HL-60 (cell line): Measurements from ENCODE around the gene SLC9A3.

Experiments used
- DNase-seq, 2 experiments: peaks; one replicate each; pipeline ENCODE4 v3.0.0-alpha.2; 2010 to 2020; ENCODE audit warnings: low read depth in 1 of 2, low spot score in 1 of 2
- H3K27ac ChIP-seq: fragments of 250-450 bp; sonication (Bioruptor Pico); replicated peaks from 2 replicates; pipeline ENCODE4 v1.5.1; 2020; ENCODE audit warnings: mild to moderate bottlenecking, moderate library complexity
- H3K27me3 ChIP-seq: fragments of 250-450 bp; sonication (Bioruptor Pico); 2 replicates; pipeline ENCODE4 v1.5.1; 2021; ENCODE audit warnings: mild to moderate bottlenecking, moderate library complexity; ENCODE audit not compliant: insufficient read depth, poor library complexity, severe bottlenecking
- H3K4me3 ChIP-seq: replicated peaks from 2 replicates; pipeline ENCODE4 v1.5.1; 2011; ENCODE audit warnings: mild to moderate bottlenecking, control low read depth, low read length; ENCODE audit not compliant: insufficient read depth
- GABPA ChIP-seq: IDR thresholded peaks from 2 replicates; pipeline ENCODE4 v1.6.1; 2012; ENCODE audit warnings: low read depth
- POLR2AphosphoS5 ChIP-seq: IDR thresholded peaks from 2 replicates; pipeline ENCODE4 v1.6.1; 2012; ENCODE audit warnings: low read depth
- SPI1 ChIP-seq: IDR thresholded peaks from 2 replicates; pipeline ENCODE4 v1.6.1; 2012; ENCODE audit warnings: low read depth, mild to moderate bottlenecking, borderline replicate concordance
- TF ChIP-seq, protein P1 (sequence below): IDR thresholded peaks from one replicate; pipeline ENCODE4 v1.5.1; 2011; ENCODE audit warnings: low read length, control low read depth, inconsistent platforms; ENCODE audit not compliant: insufficient read depth
- TF ChIP-seq, protein P2 (sequence below): IDR thresholded peaks from 2 replicates; pipeline ENCODE4 v1.6.1; 2012; ENCODE audit warnings: low read depth; ENCODE audit not compliant: insufficient replicate concordance

Gene SLC9A3

DNA sequence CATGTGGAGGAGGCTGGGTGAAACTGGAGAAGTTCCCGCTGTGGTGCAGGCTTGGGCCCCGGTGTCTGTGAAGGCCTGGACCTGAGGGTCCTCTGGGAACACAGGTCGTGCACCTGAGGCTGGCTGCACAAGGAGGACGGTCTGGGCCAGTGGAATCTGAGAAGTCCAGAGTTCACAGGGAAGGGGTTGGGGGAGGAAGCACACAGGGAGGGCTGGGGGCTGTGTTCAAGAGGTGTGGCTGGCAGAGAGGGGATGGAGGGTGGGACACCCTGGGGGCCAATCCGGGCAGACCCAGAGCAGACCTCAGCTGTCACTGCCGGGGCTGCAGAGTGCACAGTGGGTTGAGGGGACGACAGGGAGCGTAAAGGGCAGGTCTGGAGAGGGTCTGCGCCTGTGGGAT lies 2.6 kb downstream of the SLC9A3 start:
- no peak for DNase-seq
- TF ChIP-seq, protein P1, sequence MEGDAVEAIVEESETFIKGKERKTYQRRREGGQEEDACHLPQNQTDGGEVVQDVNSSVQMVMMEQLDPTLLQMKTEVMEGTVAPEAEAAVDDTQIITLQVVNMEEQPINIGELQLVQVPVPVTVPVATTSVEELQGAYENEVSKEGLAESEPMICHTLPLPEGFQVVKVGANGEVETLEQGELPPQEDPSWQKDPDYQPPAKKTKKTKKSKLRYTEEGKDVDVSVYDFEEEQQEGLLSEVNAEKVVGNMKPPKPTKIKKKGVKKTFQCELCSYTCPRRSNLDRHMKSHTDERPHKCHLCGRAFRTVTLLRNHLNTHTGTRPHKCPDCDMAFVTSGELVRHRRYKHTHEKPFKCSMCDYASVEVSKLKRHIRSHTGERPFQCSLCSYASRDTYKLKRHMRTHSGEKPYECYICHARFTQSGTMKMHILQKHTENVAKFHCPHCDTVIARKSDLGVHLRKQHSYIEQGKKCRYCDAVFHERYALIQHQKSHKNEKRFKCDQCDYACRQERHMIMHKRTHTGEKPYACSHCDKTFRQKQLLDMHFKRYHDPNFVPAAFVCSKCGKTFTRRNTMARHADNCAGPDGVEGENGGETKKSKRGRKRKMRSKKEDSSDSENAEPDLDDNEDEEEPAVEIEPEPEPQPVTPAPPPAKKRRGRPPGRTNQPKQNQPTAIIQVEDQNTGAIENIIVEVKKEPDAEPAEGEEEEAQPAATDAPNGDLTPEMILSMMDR, result no peak
- TF ChIP-seq, protein P2, sequence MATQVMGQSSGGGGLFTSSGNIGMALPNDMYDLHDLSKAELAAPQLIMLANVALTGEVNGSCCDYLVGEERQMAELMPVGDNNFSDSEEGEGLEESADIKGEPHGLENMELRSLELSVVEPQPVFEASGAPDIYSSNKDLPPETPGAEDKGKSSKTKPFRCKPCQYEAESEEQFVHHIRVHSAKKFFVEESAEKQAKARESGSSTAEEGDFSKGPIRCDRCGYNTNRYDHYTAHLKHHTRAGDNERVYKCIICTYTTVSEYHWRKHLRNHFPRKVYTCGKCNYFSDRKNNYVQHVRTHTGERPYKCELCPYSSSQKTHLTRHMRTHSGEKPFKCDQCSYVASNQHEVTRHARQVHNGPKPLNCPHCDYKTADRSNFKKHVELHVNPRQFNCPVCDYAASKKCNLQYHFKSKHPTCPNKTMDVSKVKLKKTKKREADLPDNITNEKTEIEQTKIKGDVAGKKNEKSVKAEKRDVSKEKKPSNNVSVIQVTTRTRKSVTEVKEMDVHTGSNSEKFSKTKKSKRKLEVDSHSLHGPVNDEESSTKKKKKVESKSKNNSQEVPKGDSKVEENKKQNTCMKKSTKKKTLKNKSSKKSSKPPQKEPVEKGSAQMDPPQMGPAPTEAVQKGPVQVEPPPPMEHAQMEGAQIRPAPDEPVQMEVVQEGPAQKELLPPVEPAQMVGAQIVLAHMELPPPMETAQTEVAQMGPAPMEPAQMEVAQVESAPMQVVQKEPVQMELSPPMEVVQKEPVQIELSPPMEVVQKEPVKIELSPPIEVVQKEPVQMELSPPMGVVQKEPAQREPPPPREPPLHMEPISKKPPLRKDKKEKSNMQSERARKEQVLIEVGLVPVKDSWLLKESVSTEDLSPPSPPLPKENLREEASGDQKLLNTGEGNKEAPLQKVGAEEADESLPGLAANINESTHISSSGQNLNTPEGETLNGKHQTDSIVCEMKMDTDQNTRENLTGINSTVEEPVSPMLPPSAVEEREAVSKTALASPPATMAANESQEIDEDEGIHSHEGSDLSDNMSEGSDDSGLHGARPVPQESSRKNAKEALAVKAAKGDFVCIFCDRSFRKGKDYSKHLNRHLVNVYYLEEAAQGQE, result no peak
- TF ChIP-seq POLR2AphosphoS5 (no peak), GABPA (no peak), SPI1 (no peak)
- H3K27ac ChIP-seq, result no peak overlapping the region
- H3K27me3 ChIP-seq, result peaks cover 60% of the 10 kb centered on the region
- H3K4me3 ChIP-seq, result no peak overlapping the region

DNA sequence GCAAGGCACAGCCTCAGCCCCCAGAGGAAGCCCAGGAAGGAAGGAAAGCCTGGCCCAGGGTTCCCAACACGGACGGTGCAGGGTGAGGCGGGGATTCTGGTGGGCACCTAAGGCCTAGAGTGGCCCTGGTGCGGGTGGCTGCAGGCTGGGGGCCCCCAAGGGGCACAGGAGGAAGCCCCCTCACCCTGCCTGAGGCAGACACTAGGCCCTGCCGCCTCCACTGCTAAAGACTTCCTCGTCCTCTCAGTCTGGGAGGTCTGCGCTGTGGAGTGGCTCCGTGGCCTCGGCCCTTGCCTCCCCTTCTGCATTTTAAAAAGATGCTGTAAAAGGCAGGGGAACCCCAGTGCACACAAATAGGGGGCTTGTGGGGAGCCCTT lies 3.4 kb downstream of the SLC9A3 start:
- no peak for DNase-seq
- Histone ChIP-seq H3K27me3 (peaks cover 51% of the 10 kb centered on the region), H3K4me3 (no peak overlapping the region), H3K27ac (no peak overlapping the region)
- TF ChIP-seq GABPA (no peak), SPI1 (no peak), POLR2AphosphoS5 (no peak)
- TF ChIP-seq, protein P2, result no peak
- TF ChIP-seq, protein P1, result no peak

DNA sequence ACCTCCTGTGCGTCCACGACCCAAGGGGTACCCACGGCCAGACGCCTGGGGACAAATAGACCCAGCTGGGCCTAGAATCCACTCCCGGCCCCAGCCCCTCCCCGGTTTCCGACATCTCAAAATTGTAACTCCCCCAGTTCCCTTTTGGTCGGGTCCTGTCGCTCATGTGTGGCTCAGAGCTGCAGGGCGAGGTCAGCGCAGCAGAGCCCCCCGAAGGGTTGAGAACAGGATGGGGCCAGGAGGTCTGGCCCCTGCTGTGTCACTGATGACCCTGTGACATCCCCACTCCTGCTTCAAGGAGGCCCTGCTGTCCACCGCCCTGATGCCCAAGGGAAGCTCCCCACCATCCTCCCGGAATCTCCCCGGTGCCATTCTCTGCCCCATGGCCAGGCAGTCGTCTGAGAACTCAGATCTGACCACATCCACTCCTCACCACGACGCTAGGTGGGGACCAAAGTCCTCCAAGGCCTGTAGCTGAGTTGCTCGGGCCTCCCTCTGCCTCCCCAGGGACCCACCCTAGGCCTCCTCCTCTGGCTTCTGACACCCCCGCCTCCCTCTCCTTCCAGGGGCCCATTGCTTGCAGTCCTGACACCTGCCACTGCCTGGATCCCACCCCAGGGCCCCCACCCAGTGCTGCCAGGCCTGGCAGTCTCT lies 3.9 kb downstream of the SLC9A3 start:
- no peak for DNase-seq
- no peak overlapping the region for H3K4me3 ChIP-seq
- H3K27me3 ChIP-seq, result peaks cover 46% of the 10 kb centered on the region
- no peak overlapping the region for H3K27ac ChIP-seq
- TF ChIP-seq, protein P1, result no peak
- TF ChIP-seq, protein P2, result no peak
- TF ChIP-seq POLR2AphosphoS5 (no peak), GABPA (no peak), SPI1 (no peak)
